Endothelial cell of umbilical vein (primary cell): ENCODE data around the gene MYF6. TPM values are rescaled to one million over a fixed set of nuclear protein-coding genes. Genes with fewer than 3 reads are reported as not detected.
A peak's percentile ranks its signal among the peaks of the same experiment; 100 is the strongest.

Experiments
- BruUV-seq: library from RNA; stranded (reverse); fragments of 400-500 nt; replicated peaks from 2 replicates; lab custom pipeline; 2021; lab: Mats Ljungman, UMichigan
- CTCF ChIA-PET: fragments of 300-600, 350-600 bp; sonication (Branson Sonifier 250); formaldehyde crosslinking; loops from one replicate; lab custom pipeline; 2021; ENCODE audit warnings: antibody characterized with exemption, inconsistent platforms; lab: Charles Lee
- POLR2A ChIA-PET: fragments of 300-600, 350-600 bp; sonication (Branson Sonifier 250); formaldehyde crosslinking; loops from one replicate; lab custom pipeline; 2021; ENCODE audit warnings: antibody characterized with exemption, inconsistent platforms; lab: Charles Lee
- DNase-seq: peaks from one replicate; pipeline ENCODE4 v3.0.0-alpha.2; 2011; ENCODE audit warnings: low read depth, low spot score
- FAIRE-seq: peaks from 2 replicates; lab custom pipeline; 2011; peaks lifted over from hg19 to GRCh38; lab: Jason Lieb, UNC
- H2AFZ ChIP-seq: 2 replicates; pipeline ENCODE4 v1.6.0; 2012; ENCODE audit warnings: low read depth, low read length, control low read depth, inconsistent platforms
- H3K27ac ChIP-seq: 2 replicates; pipeline ENCODE4 v1.5.1; 2011; ENCODE audit warnings: low read depth, mild to moderate bottlenecking, control low read depth, low read length, moderate library complexity; ENCODE audit not compliant: insufficient read depth
- H3K27me3 ChIP-seq, 2 experiments: 2 replicates each; pipeline versions ENCODE4 v1.6.0 to v1.6.1; 2011; ENCODE audit warnings: low read length in 2 of 2, mixed read lengths in 1 of 2; ENCODE audit not compliant: control insufficient read depth in 2 of 2, insufficient read depth in 2 of 2
- H3K36me3 ChIP-seq, 2 experiments: 2 replicates in 1 of 2; 3 replicates in 1 of 2; pipeline ENCODE4 v1.5.1; 2011; ENCODE audit warnings: low read length in 2 of 2, mild to moderate bottlenecking in 1 of 2, moderate library complexity in 1 of 2; ENCODE audit not compliant: control insufficient read depth in 2 of 2, insufficient read depth in 2 of 2; ENCODE audit errors: extremely low read depth in 1 of 2
- H3K4me1 ChIP-seq: 3 replicates; pipeline ENCODE4 v1.5.1; 2011; ENCODE audit warnings: mild to moderate bottlenecking, low read length; ENCODE audit not compliant: control insufficient read depth, insufficient read depth; ENCODE audit errors: extremely low read depth
- H3K4me2 ChIP-seq: 2 replicates; pipeline ENCODE4 v1.6.1; 2011; ENCODE audit warnings: low read length, control low read depth, mixed read lengths; ENCODE audit not compliant: insufficient read depth
- H3K4me3 ChIP-seq, 3 experiments: fragments of 200-600 bp in 1 of 3; sonication (generic), shearing (Covaris generic) in 1 of 3; replicated peaks in 1 of 3; 2 replicates each; pipeline ENCODE4 v1.5.1; 2011 to 2016; ENCODE audit warnings: control low read depth in 3 of 3, low read length in 3 of 3, mild to moderate bottlenecking in 2 of 3, inconsistent platforms in 1 of 3, low read depth in 1 of 3, moderate library complexity in 1 of 3; ENCODE audit not compliant: insufficient read depth in 1 of 3
- H3K79me2 ChIP-seq: 2 replicates; pipeline ENCODE4 v1.6.0; 2012; ENCODE audit warnings: low read length, inconsistent platforms; ENCODE audit not compliant: control insufficient read depth, insufficient read depth
- H3K9ac ChIP-seq: replicated peaks from 2 replicates; pipeline ENCODE3; 2011; ENCODE audit warnings: low read length, control low read depth; ENCODE audit not compliant: insufficient read depth; ENCODE audit errors: extremely low read depth
- H3K9me1 ChIP-seq: replicated peaks from 3 replicates; pipeline ENCODE4 v1.6.0; 2011; ENCODE audit warnings: mild to moderate bottlenecking, low read length; ENCODE audit not compliant: control insufficient read depth, insufficient read depth; ENCODE audit errors: extremely low read depth
- H3K9me3 ChIP-seq: replicated peaks from 2 replicates; pipeline ENCODE4 v1.5.1; 2012; ENCODE audit warnings: low read length, inconsistent platforms; ENCODE audit not compliant: control insufficient read depth, insufficient read depth
- H4K20me1 ChIP-seq: replicated peaks from 2 replicates; pipeline ENCODE3; 2011; ENCODE audit warnings: mild to moderate bottlenecking, low read length; ENCODE audit not compliant: control insufficient read depth, insufficient read depth; ENCODE audit errors: extremely low read depth
- CTCF ChIP-seq, 2 donors: IDR thresholded peaks; 1 replicate in 1 of 2; 2 replicates in 1 of 2; pipeline ENCODE4 v1.5.1; 2011; ENCODE audit warnings: low read length in 2 of 2, mild to moderate bottlenecking in 2 of 2, moderate library complexity in 2 of 2, control low read depth in 1 of 2, inconsistent platforms in 1 of 2, low read depth in 1 of 2; ENCODE audit not compliant: insufficient read depth in 1 of 2; ENCODE audit errors: extremely low read depth in 1 of 2
- EZH2 ChIP-seq: IDR thresholded peaks from 2 replicates; pipeline ENCODE4 v1.6.1; 2012; ENCODE audit warnings: borderline replicate concordance, low read depth, mild to moderate bottlenecking, moderate library complexity, low read length, inconsistent platforms; ENCODE audit not compliant: severe bottlenecking
- FOS ChIP-seq: IDR thresholded peaks from 2 replicates; pipeline ENCODE4 v1.6.1; 2011; ENCODE audit warnings: mild to moderate bottlenecking, low read length, moderate library complexity, borderline replicate concordance; ENCODE audit not compliant: insufficient read depth
- GATA2 ChIP-seq: IDR thresholded peaks from 2 replicates; pipeline ENCODE4 v1.7.0; 2011; ENCODE audit warnings: low read depth, mild to moderate bottlenecking, moderate library complexity, mixed read lengths, low read length; ENCODE audit not compliant: insufficient read length, insufficient read depth
- JUN ChIP-seq: IDR thresholded peaks from 2 replicates; pipeline ENCODE4 v1.6.1; 2011; ENCODE audit warnings: borderline replicate concordance, low read depth; ENCODE audit not compliant: insufficient read length, insufficient read depth
- MAX ChIP-seq: IDR thresholded peaks from 2 replicates; pipeline ENCODE4 v1.6.1; 2011; ENCODE audit not compliant: insufficient read depth, insufficient read length
- MYC ChIP-seq: IDR thresholded peaks from one replicate; pipeline ENCODE4 v1.6.1; 2011; ENCODE audit warnings: mild to moderate bottlenecking, low read depth, low read length
- POLR2A ChIP-seq: IDR thresholded peaks from 2 replicates; pipeline ENCODE4 v1.6.1; 2012; ENCODE audit warnings: low read depth, mild to moderate bottlenecking, control low read depth, low read length
- POLR2AphosphoS5 ChIP-seq: IDR thresholded peaks from 2 replicates; pipeline ENCODE4 v1.6.1; 2012; ENCODE audit warnings: low read depth, mild to moderate bottlenecking, control low read depth, low read length, moderate library complexity; ENCODE audit not compliant: insufficient read depth
- dilution Hi-C: fragments of 300-500 bp; cut with MboI; formaldehyde crosslinking; loops from one replicate; pipeline ENCODE4 v1.15.0; 2019; ENCODE audit warnings: low sequenced_read_pairs; ENCODE audit not compliant: extremely low pct_ligation_motif_present
- intact Hi-C: fragments of 100-400 bp; cut with micrococcal nuclease; formaldehyde crosslinking; loops from one replicate; pipeline ENCODE4 v1.10.0; 2022
- polyA plus RNA-seq, 4 experiments: library from polyadenylated mRNA; depleted of rRNA in 3 of 4; stranded (reverse) in 3 of 4; unstranded in 1 of 4; fragments of >200 nt; gene quantifications; 2 replicates each; pipeline versions ENCODE4 v1.2.1 to v1.2.3, GENCODE V29; 2011 to 2012; ENCODE audit warnings: missing spikeins in 1 of 4
- total RNA-seq: library from RNA; stranded (reverse); gene quantifications from 2 replicates; pipeline ENCODE4 v1.2.3, GENCODE V29; 2021

MYF6 gene
- total and polyA plus RNA-seq, 2 donors (not counting 3 experiments of a cell fraction or from before 2014, with no cell fraction given), result not detected

- H3K27me3 ChIP-seq, result no peaks in the 10 kb centered on the region
- POLR2A ChIA-PET, result no interaction called here
- no peaks in the 10 kb centered on the region for H3K9me1 ChIP-seq
- no peaks in the 10 kb centered on the region for H3K9me3 ChIP-seq
- no peak overlapping the region for H3K27ac ChIP-seq
- no peak overlapping the region for H3K4me3 ChIP-seq
- TF ChIP-seq JUN (no peak), MAX (no peak)
- dilution Hi-C loops, result no loop called here
- no peaks in the 10 kb centered on the region for H3K79me2 ChIP-seq
- CTCF ChIA-PET, result interaction anchor here (0.8 to 0.9 kb wide), 2 partner anchors 205 to 580 kb away, joined by 3 to 4 read pairs; no protein-coding TSS in a partner anchor
- BruUV-seq, result no TSS peak
- DNase-seq (no peak), FAIRE-seq (no peak)
- H2AFZ ChIP-seq, result no peak overlapping the region
- no peak overlapping the region for H3K9ac ChIP-seq
- no peaks in the 10 kb centered on the region for H3K36me3 ChIP-seq
- H3K4me2 ChIP-seq, result no peak overlapping the region
- intact Hi-C loops, result no loop called here
- no peaks in the 10 kb centered on the region for H4K20me1 ChIP-seq
- no peaks in the 10 kb centered on the region for H3K4me1 ChIP-seq
Observed at GRCh38 chr12:80677994-80678393, 29.4 kb upstream of the MYF6 start.

GRCh38 chr12:80679346-80680131 is 27.9 kb upstream of the MYF6 start:
- H3K36me3 ChIP-seq, result no peaks in the 10 kb centered on the region
- no peaks in the 10 kb centered on the region for H3K27me3 ChIP-seq
- no peaks in the 10 kb centered on the region for H3K79me2 ChIP-seq
- ChIA-PET CTCF (no interaction called here), POLR2A (no interaction called here)
- no peak overlapping the region for H2AFZ ChIP-seq
- H4K20me1 ChIP-seq, result no peaks in the 10 kb centered on the region
- BruUV-seq, result no TSS peak
- no peak overlapping the region for H3K9ac ChIP-seq
- no peaks in the 10 kb centered on the region for H3K9me1 ChIP-seq
- no peaks in the 10 kb centered on the region for H3K9me3 ChIP-seq
- dilution Hi-C loops (no loop called here), intact Hi-C loops (no loop called here)
- FAIRE-seq (no peak), DNase-seq (peak; percentile 87)
- no peak overlapping the region for H3K4me2 ChIP-seq
- TF ChIP-seq MYC (no peak), CTCF (IDR thresholded peaks at IDR 0.05; ENCODE audit: extremely low read depth in 1 of 2, insufficient read depth in 1 of 2, low read depth in 1 of 2, low read length in 2 of 2) (no peak), POLR2A (no peak), MAX (no peak), EZH2 (no peak), GATA2 (no peak), JUN (no peak), POLR2AphosphoS5 (no peak), FOS (no peak)
- H3K4me3 ChIP-seq, result no peak overlapping the region
- H3K4me1 ChIP-seq, result no peaks in the 10 kb centered on the region
- no peak overlapping the region for H3K27ac ChIP-seq
